DOHH2 (cell line): ENCODE data around the gene NR5A2.

Source experiments
- EZH2phosphoT487 ChIP-seq: fragments of 200-600 bp; sonication (generic); IDR thresholded peaks from 2 replicates; pipeline ENCODE4 v1.6.1; 2017; ENCODE audit warnings: borderline replicate concordance, mild to moderate bottlenecking, antibody characterized with exemption, low read length, moderate library complexity, mixed read lengths
- TF ChIP-seq, protein P1 (sequence below): fragments of 200-600 bp; sonication (generic); IDR thresholded peaks from one replicate; pipeline ENCODE4 v1.5.1; 2014; ENCODE audit warnings: antibody characterized with exemption, mild to moderate bottlenecking, low read depth, low read length; ENCODE audit not compliant: poor library complexity, severe bottlenecking

DNA sequence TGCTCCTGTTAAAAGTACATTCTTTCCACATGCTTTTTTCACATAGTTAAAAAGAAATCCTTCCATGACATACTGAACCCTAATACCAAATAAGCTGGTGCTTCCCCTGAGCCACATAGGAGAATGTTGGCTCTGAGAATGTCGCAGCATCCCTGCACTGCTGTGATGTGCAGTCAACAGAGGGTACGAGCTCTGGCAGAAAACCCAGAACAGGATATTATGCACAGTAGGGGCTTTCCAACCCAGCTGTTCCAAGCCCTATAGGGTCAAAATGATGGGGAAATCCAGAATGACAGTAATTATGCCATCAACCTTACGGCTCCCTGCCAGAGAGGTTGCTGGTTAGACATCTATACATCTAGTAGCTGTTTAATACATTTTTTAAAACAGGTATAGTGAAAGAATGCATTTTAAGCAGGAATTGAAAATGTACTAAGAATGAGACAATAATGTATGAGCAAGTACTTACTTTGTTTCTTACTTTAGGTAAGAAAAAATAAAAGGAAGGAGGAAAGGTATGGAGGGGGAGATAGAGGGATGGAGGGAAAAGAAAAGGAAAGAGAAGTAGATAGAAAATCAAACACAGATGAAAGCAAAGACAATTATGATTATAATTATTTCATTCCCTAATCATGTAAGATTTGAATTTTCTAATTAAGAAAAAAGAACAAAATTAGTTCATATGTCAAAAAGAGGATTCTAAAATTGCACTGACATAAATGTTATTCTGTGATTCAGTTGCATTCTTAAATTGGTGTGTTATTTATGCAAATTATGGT is 126.0 kb downstream of the NR5A2 start:
- no peak for TF ChIP-seq EZH2phosphoT487
- TF ChIP-seq, protein P1, sequence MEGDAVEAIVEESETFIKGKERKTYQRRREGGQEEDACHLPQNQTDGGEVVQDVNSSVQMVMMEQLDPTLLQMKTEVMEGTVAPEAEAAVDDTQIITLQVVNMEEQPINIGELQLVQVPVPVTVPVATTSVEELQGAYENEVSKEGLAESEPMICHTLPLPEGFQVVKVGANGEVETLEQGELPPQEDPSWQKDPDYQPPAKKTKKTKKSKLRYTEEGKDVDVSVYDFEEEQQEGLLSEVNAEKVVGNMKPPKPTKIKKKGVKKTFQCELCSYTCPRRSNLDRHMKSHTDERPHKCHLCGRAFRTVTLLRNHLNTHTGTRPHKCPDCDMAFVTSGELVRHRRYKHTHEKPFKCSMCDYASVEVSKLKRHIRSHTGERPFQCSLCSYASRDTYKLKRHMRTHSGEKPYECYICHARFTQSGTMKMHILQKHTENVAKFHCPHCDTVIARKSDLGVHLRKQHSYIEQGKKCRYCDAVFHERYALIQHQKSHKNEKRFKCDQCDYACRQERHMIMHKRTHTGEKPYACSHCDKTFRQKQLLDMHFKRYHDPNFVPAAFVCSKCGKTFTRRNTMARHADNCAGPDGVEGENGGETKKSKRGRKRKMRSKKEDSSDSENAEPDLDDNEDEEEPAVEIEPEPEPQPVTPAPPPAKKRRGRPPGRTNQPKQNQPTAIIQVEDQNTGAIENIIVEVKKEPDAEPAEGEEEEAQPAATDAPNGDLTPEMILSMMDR = no peak
